ENCODE measurements around the gene EIF1.
"Not testable (repeated sequence)": the region's sequence is repeated elsewhere in the genome, so short reads cannot be mapped to it uniquely, and the experiment has no call there.

Gene EIF1

GRCh38 chr17:41697122-41697962, 8.7 kb downstream of the EIF1 start:
- H3K4me3 ChIP-seq (ENCODE audit: insufficient read depth in 1 of 2, low read depth in 1 of 2, low read length in 2 of 2), result no peak overlapping the region
- no peaks in the 10 kb centered on the region for H3K27me3 ChIP-seq (ENCODE audit: control insufficient read depth in 1 of 2, insufficient read depth in 1 of 2, low read length in 2 of 2)
- no peaks in the 10 kb centered on the region for H3K79me1 ChIP-seq (replicated peaks; ENCODE audit: low read length, poor library complexity, severe bottlenecking)
- H3K23ac ChIP-seq (ENCODE audit: low read length in 2 of 2), result no peak overlapping the region
- peak overlapping the region in 1 of 2 experiments; percentile 83 for H2BK12ac ChIP-seq (ENCODE audit: low read length in 2 of 2)
- peaks cover 22 to 29% of the 10 kb centered on the region in 2 experiments for H3K36me3 ChIP-seq (ENCODE audit: control insufficient read depth in 1 of 2, insufficient read depth in 2 of 2, low read depth in 1 of 2, low read length in 2 of 2)
- H4K8ac ChIP-seq (ENCODE audit: low read length), result no peak overlapping the region
- no peak overlapping the region for H4K91ac ChIP-seq (ENCODE audit: low read length)
- no peak overlapping the region for H3K14ac ChIP-seq (ENCODE audit: low read length in 2 of 2)
- no peak overlapping the region for H3K4me2 ChIP-seq (ENCODE audit: low read length, poor library complexity, severe bottlenecking)
- H2AFZ ChIP-seq (ENCODE audit: low read depth, low read length), result no peak overlapping the region
- peak overlapping the region in 1 of 2 experiments; percentile 63 for H3K4ac ChIP-seq (ENCODE audit: low read depth in 1 of 2, low read length in 2 of 2)
- H3K18ac ChIP-seq (ENCODE audit: low read depth in 1 of 2, low read length in 2 of 2), result peak overlapping the region; percentile 14 to 50
- H2BK120ac ChIP-seq (ENCODE audit: low read depth, low read length), result no peak overlapping the region
- H2BK15ac ChIP-seq (ENCODE audit: low read depth, poor library complexity, severe bottlenecking), result no peak overlapping the region
- peaks cover 9% of the 10 kb centered on the region for H3K4me1 ChIP-seq (ENCODE audit: control insufficient read depth, insufficient read depth, low read depth, low read length)
- no peak overlapping the region for H2AK5ac ChIP-seq (ENCODE audit: low read length, severe bottlenecking)
- no peaks in the 10 kb centered on the region for H3K9me3 ChIP-seq (ENCODE audit: control insufficient read depth, low read length)
- peak overlapping the region; percentile 49 for H3K9ac ChIP-seq (ENCODE audit: low read length)
- no peak overlapping the region for H3K27ac ChIP-seq (ENCODE audit: low read length, poor library complexity, severe bottlenecking)
- DNase-seq, result peak; percentile 98
- no peak overlapping the region for H2BK5ac ChIP-seq (ENCODE audit: low read depth, low read length, poor library complexity, severe bottlenecking)
- WGBS, result 36% methylated on average over 4 of the region's 6 CpGs

DNA sequence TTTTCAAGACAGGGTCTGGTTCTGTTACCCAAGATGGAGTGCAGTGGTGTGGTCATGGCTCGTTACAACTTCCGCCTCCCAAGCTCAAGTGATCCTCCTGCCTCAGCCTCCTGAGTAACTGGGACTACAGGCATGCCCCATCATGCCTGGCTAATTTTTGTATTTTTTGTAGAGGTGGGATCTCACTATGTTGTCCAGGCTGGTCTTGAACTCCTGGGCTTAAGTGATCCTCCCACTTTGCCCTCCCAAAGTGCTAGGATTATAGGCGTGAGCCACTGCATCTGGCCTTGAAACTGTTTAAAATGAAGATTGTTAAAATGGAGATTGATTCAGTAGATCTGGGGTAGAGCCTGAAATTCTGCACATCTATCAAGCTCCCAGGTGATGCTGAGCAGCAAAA, 12.2 kb downstream of the EIF1 start:
- H3K14ac ChIP-seq (ENCODE audit: low read length in 2 of 2), result not testable (repeated sequence)

DNA sequence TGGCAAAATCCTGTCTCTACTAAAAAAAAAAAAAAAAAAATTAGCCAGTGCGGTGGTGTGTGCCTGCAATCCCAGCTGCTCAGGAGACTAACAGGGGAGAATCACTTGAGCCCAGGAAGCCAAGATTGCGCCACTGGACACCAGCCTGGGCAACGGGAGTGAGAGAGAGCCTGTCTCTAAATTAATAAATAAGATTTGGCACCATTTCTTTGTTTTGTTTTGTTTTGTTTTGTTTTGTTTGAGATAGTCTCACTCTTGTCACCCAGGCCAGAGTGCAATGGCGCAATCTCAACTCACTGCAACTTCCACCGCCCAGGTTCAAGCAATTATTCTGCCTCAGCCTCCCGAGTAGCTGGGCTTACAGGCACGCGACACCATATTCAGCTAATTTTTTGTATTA, 14.0 kb downstream of the EIF1 start:
- Histone ChIP-seq H3K79me1 (replicated peaks; ENCODE audit: low read length, poor library complexity, severe bottlenecking) (no peaks in the 10 kb centered on the region), H2BK15ac (ENCODE audit: low read depth, poor library complexity, severe bottlenecking) (no peak overlapping the region), H3K9ac (ENCODE audit: low read length) (no peak overlapping the region), H4K91ac (ENCODE audit: low read length) (no peak overlapping the region), H3K9me3 (ENCODE audit: control insufficient read depth, low read length) (no peaks in the 10 kb centered on the region), H3K36me3 (ENCODE audit: control insufficient read depth in 1 of 2, insufficient read depth in 2 of 2, low read depth in 1 of 2, low read length in 2 of 2) (no peaks in the 10 kb centered on the region), H2BK120ac (ENCODE audit: low read depth, low read length) (no peak overlapping the region), H3K27ac (ENCODE audit: low read length, poor library complexity, severe bottlenecking) (no peak overlapping the region), H3K23ac (ENCODE audit: low read length in 2 of 2) (no peak overlapping the region), H4K8ac (ENCODE audit: low read length) (no peak overlapping the region), H2BK5ac (ENCODE audit: low read depth, low read length, poor library complexity, severe bottlenecking) (no peak overlapping the region), H2BK12ac (ENCODE audit: low read length in 2 of 2) (no peak overlapping the region), H2AFZ (ENCODE audit: low read depth, low read length) (no peak overlapping the region), H2AK5ac (ENCODE audit: low read length, severe bottlenecking) (no peak overlapping the region), H3K4me2 (ENCODE audit: low read length, poor library complexity, severe bottlenecking) (no peak overlapping the region), H3K4me3 (ENCODE audit: insufficient read depth in 1 of 2, low read depth in 1 of 2, low read length in 2 of 2) (no peak overlapping the region), H3K4me1 (ENCODE audit: control insufficient read depth, insufficient read depth, low read depth, low read length) (peaks cover 10% of the 10 kb centered on the region), H3K14ac (ENCODE audit: low read length in 2 of 2) (no peak overlapping the region), H3K4ac (ENCODE audit: low read depth in 1 of 2, low read length in 2 of 2) (no peak overlapping the region), H3K27me3 (ENCODE audit: control insufficient read depth in 1 of 2, insufficient read depth in 1 of 2, low read length in 2 of 2) (peaks cover 0 to under 1% of the 10 kb centered on the region in 2 experiments), H3K18ac (ENCODE audit: low read depth in 1 of 2, low read length in 2 of 2) (no peak overlapping the region)
- no peak for DNase-seq
- WGBS, result 86% methylated on average over 7 of the region's 8 CpGs

More for the DNA sequence above, 12.2 kb downstream of the EIF1 start:
- not testable (repeated sequence) for H3K27me3 ChIP-seq (ENCODE audit: control insufficient read depth in 1 of 2, insufficient read depth in 1 of 2, low read length in 2 of 2); H3K4ac ChIP-seq (ENCODE audit: low read depth in 1 of 2, low read length in 2 of 2); H3K4me2 ChIP-seq (ENCODE audit: low read length, poor library complexity, severe bottlenecking); H2AFZ ChIP-seq (ENCODE audit: low read depth, low read length); H2BK12ac ChIP-seq (ENCODE audit: low read length in 2 of 2); DNase-seq; H2BK5ac ChIP-seq (ENCODE audit: low read depth, low read length, poor library complexity, severe bottlenecking); H3K23ac ChIP-seq (ENCODE audit: low read length in 2 of 2); H2BK120ac ChIP-seq (ENCODE audit: low read depth, low read length); H2BK15ac ChIP-seq (ENCODE audit: low read depth, poor library complexity, severe bottlenecking); H3K27ac ChIP-seq (ENCODE audit: low read length, poor library complexity, severe bottlenecking); H3K18ac ChIP-seq (ENCODE audit: low read depth in 1 of 2, low read length in 2 of 2); H3K36me3 ChIP-seq (ENCODE audit: control insufficient read depth in 1 of 2, insufficient read depth in 2 of 2, low read depth in 1 of 2, low read length in 2 of 2); H4K8ac ChIP-seq (ENCODE audit: low read length); H4K91ac ChIP-seq (ENCODE audit: low read length); H3K79me1 ChIP-seq (replicated peaks; ENCODE audit: low read length, poor library complexity, severe bottlenecking); H2AK5ac ChIP-seq (ENCODE audit: low read length, severe bottlenecking); H3K4me3 ChIP-seq (ENCODE audit: insufficient read depth in 1 of 2, low read depth in 1 of 2, low read length in 2 of 2); H3K9ac ChIP-seq (ENCODE audit: low read length); H3K9me3 ChIP-seq (ENCODE audit: control insufficient read depth, low read length)
- WGBS, result 86% methylated on average over 3 of the region's 3 CpGs
- H3K4me1 ChIP-seq (ENCODE audit: control insufficient read depth, insufficient read depth, low read depth, low read length), result peaks cover 10% of the 10 kb centered on the region

DNA sequence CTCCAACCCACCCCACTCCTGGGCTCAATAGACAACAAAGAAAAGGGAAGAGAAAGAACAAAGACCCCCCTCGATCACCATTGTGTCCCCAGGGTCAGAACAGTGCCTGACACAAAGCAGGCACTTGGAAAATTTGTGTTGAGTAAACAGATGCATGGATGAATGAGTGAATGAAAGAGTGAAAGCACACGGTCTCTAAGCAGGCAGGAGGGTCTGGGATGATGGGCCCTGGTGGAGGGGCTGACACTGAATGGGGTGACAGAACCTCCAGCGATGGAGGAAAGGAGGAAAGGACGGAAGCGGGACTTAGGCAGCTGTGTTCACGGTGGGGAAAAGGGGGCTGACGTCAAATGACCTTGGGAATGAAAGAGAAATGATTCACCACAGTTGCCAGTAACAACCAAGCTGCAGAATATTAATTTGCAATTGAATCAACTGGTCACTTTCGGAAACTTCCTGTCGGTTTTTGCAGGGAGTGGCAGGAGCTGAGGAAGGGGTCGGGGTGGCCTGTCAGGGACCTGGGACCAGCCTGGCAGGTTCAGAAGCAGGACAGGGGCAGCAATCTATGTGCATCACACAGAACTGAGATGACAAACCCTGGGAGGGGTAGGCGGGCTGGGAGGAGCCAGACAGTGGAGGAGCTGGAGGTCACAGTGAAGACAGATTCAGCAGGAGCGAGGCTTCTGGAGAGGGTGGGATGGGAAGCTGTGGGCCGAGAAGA, 16.7 kb downstream of the EIF1 start:
- WGBS, result 56% methylated on average over 12 of the region's 13 CpGs
- H3K27ac ChIP-seq (ENCODE audit: low read length, poor library complexity, severe bottlenecking), result no peak overlapping the region
- peak; percentile 74 for DNase-seq

More for the DNA sequence above, 16.7 kb downstream of the EIF1 start:
- Histone ChIP-seq H2BK120ac (ENCODE audit: low read depth, low read length) (no peak overlapping the region), H3K9me3 (ENCODE audit: control insufficient read depth, low read length) (no peaks in the 10 kb centered on the region), H4K8ac (ENCODE audit: low read length) (peak overlapping the region; percentile 40), H3K23ac (ENCODE audit: low read length in 2 of 2) (peak overlapping the region in 1 of 2 experiments; percentile 51), H3K4me2 (ENCODE audit: low read length, poor library complexity, severe bottlenecking) (peak overlapping the region; percentile 8), H2AFZ (ENCODE audit: low read depth, low read length) (no peak overlapping the region), H3K4ac (ENCODE audit: low read depth in 1 of 2, low read length in 2 of 2) (peak overlapping the region; percentile 16 to 24), H3K4me1 (ENCODE audit: control insufficient read depth, insufficient read depth, low read depth, low read length) (peaks cover 10% of the 10 kb centered on the region), H3K9ac (ENCODE audit: low read length) (peak overlapping the region; percentile 14), H3K36me3 (ENCODE audit: control insufficient read depth in 1 of 2, insufficient read depth in 2 of 2, low read depth in 1 of 2, low read length in 2 of 2) (no peaks in the 10 kb centered on the region), H2AK5ac (ENCODE audit: low read length, severe bottlenecking) (no peak overlapping the region), H3K27me3 (ENCODE audit: control insufficient read depth in 1 of 2, insufficient read depth in 1 of 2, low read length in 2 of 2) (peaks cover 0 to 3% of the 10 kb centered on the region in 2 experiments), H3K14ac (ENCODE audit: low read length in 2 of 2) (peak overlapping the region in 1 of 2 experiments; percentile 42), H3K18ac (ENCODE audit: low read depth in 1 of 2, low read length in 2 of 2) (no peak overlapping the region), H3K79me1 (replicated peaks; ENCODE audit: low read length, poor library complexity, severe bottlenecking) (no peaks in the 10 kb centered on the region), H2BK5ac (ENCODE audit: low read depth, low read length, poor library complexity, severe bottlenecking) (no peak overlapping the region), H2BK15ac (ENCODE audit: low read depth, poor library complexity, severe bottlenecking) (no peak overlapping the region), H4K91ac (ENCODE audit: low read length) (no peak overlapping the region), H3K4me3 (ENCODE audit: insufficient read depth in 1 of 2, low read depth in 1 of 2, low read length in 2 of 2) (peak overlapping the region in 1 of 2 experiments; percentile 47), H2BK12ac (ENCODE audit: low read length in 2 of 2) (peak overlapping the region in 1 of 2 experiments; percentile 49)

Measured in mesenchymal stem cell (in vitro differentiated cells and primary cell).